Stimulated activated CD8-positive, alpha-beta memory T cell treated with anti-CD3 and anti-CD28 coated beads, Interleukin-2, amount 100 ng/mL, for 1 hour (primary cell): ENCODE data around the gene WHAMM.
"Not testable (repeated sequence)": the region's sequence is repeated elsewhere in the genome, so short reads cannot be mapped to it uniquely, and the experiment has no call there.

Source experiments
- DNase-seq, 2 donors: peaks; one replicate each; pipeline ENCODE4 v3.0.0-alpha.2; 2020; ENCODE audit warnings: low read depth in 2 of 2

Gene WHAMM

GRCh38 chr15:82865981-82866380, 56.6 kb downstream of the WHAMM start:
- DNase-seq, result not testable (repeated sequence)

GRCh38 chr15:82870727-82871320, 61.4 kb downstream of the WHAMM start:
- no peak for DNase-seq

DNA sequence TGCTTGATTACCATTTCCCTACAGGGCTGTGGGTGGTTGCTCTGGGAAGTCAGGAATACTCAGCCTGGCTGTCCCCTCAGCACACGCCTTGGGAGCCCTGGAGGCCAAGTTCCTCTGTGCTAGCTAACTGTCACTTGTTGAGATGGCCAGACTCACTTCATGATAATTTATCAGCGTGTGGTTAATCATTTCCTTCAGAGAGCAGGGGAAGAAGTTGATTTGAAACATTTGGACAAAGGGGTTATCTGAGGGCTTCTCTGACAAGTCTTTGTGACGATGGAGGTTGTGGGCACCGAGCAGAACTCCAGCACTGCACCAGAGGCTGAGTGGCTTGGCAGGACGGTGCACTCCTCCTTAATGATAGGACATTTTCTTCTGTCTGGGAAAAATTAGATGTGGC, 61.9 kb downstream of the WHAMM start:
- DNase-seq, result no peak

- DNase-seq, result no peak
Measured at GRCh38 chr15:82871832-82872484, 62.5 kb downstream of the WHAMM start.

- no peak for DNase-seq
Measured at GRCh38 chr15:82873000-82873680, 63.7 kb downstream of the WHAMM start.

DNA sequence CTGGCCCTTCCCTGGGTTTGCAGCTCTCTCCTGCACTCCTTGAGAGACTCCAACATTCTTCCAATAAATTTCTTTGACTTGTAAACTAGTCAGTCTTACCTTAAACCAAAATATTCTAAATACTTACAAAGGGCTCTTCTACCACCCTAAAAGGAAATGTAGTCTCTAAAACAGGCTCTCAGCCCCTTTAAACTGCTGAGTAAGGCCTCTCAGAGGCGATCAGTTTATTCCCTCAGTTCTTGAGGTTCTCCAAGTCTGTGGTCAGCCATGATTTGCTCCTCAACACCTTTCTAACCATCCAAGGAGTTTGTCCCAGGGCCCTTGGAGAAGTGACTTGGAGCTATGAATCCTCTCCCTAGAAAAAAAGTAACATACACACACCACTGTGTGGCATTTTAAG, 64.8 kb downstream of the WHAMM start:
- no peak for DNase-seq

GRCh38 chr15:82874961-82875360, 65.5 kb downstream of the WHAMM start:
- no peak for DNase-seq

DNA sequence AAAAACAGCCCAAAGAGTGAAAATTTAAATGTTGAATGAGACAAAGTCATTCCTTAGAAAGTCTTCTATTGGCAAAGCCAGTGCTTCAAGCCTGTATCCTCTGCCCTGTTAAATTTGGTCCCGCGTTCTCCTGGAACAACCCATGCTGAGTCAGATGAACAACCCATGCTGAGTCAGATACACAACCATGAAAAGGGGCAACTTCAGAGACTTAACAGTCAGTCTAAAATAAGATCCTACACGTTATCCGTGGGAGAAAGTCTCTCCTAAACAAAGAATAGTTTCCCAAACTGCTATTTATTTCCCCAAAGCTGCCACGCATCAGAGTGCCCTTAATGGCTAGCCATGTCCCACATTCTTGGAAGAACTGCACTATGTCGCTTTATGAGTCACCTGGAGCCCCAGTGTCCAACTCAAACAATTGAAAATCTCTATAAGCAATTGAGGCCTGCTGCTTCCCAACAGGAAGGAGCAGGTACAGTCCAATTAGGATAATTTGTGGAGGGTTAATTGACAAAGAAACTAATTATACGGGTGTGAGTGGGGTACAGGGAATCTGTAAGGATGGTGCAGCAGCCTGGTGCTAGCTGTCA, 66.1 kb downstream of the WHAMM start:
- no peak for DNase-seq

DNA sequence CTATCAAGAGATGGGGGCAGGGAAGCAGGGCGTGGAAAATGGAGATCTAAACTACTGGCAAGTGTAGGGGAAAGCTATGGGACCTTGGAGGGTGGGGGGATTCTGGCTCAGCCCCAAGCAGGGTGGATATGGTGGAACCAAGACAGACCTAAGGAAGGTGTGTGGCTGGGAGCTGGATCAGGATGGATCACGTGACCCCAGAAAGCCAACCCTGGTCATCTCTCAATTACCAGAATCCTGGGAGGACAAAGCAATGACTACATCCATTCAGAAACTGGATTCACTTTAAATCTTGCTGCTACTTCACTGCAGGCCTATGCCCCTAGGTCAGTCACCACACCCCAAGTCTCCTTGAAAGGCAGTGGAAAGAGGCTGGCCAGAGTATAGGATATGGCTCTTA, 68.4 kb downstream of the WHAMM start:
- DNase-seq, result no peak

DNA sequence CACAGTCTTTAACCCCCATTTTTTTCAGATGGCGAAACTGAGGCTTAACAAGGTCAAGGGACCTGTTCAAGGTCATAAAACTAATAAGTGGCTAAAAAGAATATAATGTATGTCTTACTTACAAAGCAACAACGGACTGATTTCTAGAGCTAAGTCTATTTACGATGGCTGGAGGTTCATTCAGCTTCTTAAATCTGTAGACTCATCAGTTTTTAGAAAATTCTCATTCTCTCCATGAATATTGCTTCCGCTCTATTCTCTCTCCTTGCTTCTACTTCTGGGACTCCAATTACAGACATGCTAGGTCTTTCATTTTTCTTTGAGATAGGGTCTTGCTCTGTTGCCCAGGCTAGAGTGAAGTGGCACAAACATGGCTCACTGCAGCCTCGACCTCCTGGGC, 68.9 kb downstream of the WHAMM start:
- DNase-seq, result no peak

- DNase-seq, result no peak
Measured at GRCh38 chr15:82880704-82881103, 71.3 kb downstream of the WHAMM start.

DNA sequence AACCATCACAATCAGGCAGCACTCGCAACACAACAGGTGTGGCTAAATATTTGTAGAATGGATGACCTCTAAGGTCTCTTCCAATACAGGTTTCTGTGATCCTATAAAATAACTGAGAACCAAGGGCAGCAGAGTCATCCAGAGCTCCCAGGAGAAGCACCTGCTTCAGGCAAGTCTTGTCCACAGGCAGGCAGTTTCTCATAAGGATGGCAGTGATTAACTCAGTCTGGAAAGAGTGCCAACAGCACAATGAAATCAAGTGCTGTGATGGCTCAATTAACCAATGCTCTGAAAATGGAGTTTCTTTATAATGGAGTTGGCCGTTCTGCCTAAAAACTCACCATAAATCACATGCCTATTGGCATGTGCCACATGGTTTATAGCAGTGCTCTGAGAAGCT, 72.3 kb downstream of the WHAMM start:
- DNase-seq, result no peak

DNA sequence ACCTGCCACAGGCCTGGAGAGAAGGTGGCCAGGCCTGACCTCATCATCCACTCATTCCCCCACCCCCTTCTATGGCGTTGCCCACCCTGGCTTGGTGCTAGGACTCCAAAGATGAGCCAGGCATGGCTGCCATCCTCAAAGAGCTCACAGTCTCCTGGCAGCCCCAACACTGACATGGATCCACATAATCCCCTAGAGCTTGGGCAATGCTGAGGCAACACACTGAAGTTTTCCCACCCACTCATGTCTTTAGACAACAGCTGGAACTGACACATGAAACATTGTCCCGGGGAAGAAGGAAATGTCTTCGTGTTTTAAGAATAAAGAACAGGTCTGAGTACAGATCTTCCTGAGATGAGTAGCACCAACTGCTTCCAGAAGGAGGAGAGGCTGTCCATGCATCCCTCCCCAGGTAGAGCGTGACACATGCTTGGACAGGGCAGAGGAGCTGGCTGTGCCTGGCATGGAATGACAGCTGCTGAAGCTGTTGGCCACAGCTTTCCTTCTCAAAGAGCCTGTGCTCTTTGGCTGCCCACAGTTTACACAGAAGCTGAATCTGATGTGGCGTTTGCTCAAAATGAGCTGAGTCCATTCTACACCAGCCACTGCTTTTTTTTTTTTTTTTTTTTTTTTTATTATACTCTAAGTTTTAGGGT, 73.0 kb downstream of the WHAMM start:
- no peak for DNase-seq
